H9 (cell line): ENCODE results near the gene NAALADL1. TPM values are rescaled to one million over a fixed set of nuclear protein-coding genes. Genes with fewer than 3 reads are reported as not detected.

Experiments
- DNase-seq: peaks from one replicate; pipeline ENCODE4 v3.0.0-alpha.2; 2017
- H2AFZ ChIP-seq: one replicate; pipeline ENCODE4 v1.6.1; 2013; ENCODE audit warnings: mild to moderate bottlenecking, low read length, control low read depth, moderate library complexity
- H2AK5ac ChIP-seq: 2 replicates; pipeline ENCODE4 v1.6.1; 2013; ENCODE audit warnings: low read length, control low read depth, mixed read lengths; ENCODE audit not compliant: insufficient read length
- H2BK120ac ChIP-seq: one replicate; pipeline ENCODE4 v1.6.1; 2013; ENCODE audit warnings: low read depth, mild to moderate bottlenecking, low read length, control low read depth, inconsistent platforms; ENCODE audit not compliant: poor library complexity, severe bottlenecking
- H2BK12ac ChIP-seq: 2 replicates; pipeline ENCODE4 v1.6.1; 2013; ENCODE audit warnings: low read length, control low read depth, mixed read lengths, low read depth; ENCODE audit not compliant: insufficient read length
- H2BK15ac ChIP-seq: 2 replicates; pipeline ENCODE4 v1.6.1; 2013; ENCODE audit warnings: low read depth, low read length, control low read depth
- H2BK20ac ChIP-seq: one replicate; pipeline ENCODE4 v1.6.1; 2013; ENCODE audit warnings: low read depth, mild to moderate bottlenecking, low read length, control low read depth, inconsistent platforms; ENCODE audit not compliant: poor library complexity, severe bottlenecking
- H2BK5ac ChIP-seq: 2 replicates; pipeline ENCODE4 v1.6.1; 2013; ENCODE audit warnings: low read length, control low read depth, mixed read lengths; ENCODE audit not compliant: insufficient read length
- H3K14ac ChIP-seq: 2 replicates; pipeline ENCODE4 v1.6.1; 2013; ENCODE audit warnings: low read length, control low read depth; ENCODE audit not compliant: insufficient read depth
- H3K18ac ChIP-seq: 2 replicates; pipeline ENCODE4 v1.6.1; 2013; ENCODE audit warnings: low read depth, mild to moderate bottlenecking, mixed read lengths, low read length, control low read depth; ENCODE audit not compliant: insufficient read length
- H3K23ac ChIP-seq: 2 replicates; pipeline ENCODE4 v1.6.1; 2013; ENCODE audit warnings: low read length, control low read depth, mixed read lengths, low read depth; ENCODE audit not compliant: insufficient read length
- H3K23me2 ChIP-seq: 2 replicates; pipeline ENCODE4 v1.6.1; 2013; ENCODE audit warnings: low read depth, mild to moderate bottlenecking, mixed read lengths, low read length, control low read depth; ENCODE audit not compliant: insufficient read length, poor library complexity, severe bottlenecking
- H3K27ac ChIP-seq: 2 replicates; pipeline ENCODE4 v1.5.1; 2013; ENCODE audit warnings: low read length, control low read depth, mixed read lengths, low read depth; ENCODE audit not compliant: insufficient read length
- H3K27me3 ChIP-seq: 2 replicates; pipeline ENCODE4 v1.6.1; 2013; ENCODE audit warnings: low read length, control low read depth, inconsistent platforms; ENCODE audit not compliant: insufficient read depth
- H3K4ac ChIP-seq: 2 replicates; pipeline ENCODE4 v1.6.1; 2013; ENCODE audit warnings: low read depth, mild to moderate bottlenecking, control low read depth, inconsistent platforms, low read length, moderate library complexity
- H3K4me1 ChIP-seq: 2 replicates; pipeline ENCODE4 v1.6.1; 2013; ENCODE audit warnings: low read length, control low read depth, inconsistent platforms; ENCODE audit not compliant: insufficient read depth
- H3K4me2 ChIP-seq: 2 replicates; pipeline ENCODE4 v1.6.1; 2013; ENCODE audit warnings: low read length, control low read depth, mixed read lengths; ENCODE audit not compliant: insufficient read length, insufficient read depth
- H3K56ac ChIP-seq: 2 replicates; pipeline ENCODE4 v1.6.1; 2013; ENCODE audit warnings: low read depth, mild to moderate bottlenecking, mixed read lengths, low read length, control low read depth; ENCODE audit not compliant: insufficient read length
- H3K79me1 ChIP-seq: 2 replicates; pipeline ENCODE4 v1.6.1; 2013; ENCODE audit warnings: low read depth, mild to moderate bottlenecking, moderate library complexity, low read length, control low read depth, inconsistent platforms; ENCODE audit not compliant: insufficient read depth, poor library complexity, severe bottlenecking
- H3K79me2 ChIP-seq: 2 replicates; pipeline ENCODE4 v1.6.1; 2013; ENCODE audit warnings: low read length, control low read depth, inconsistent platforms; ENCODE audit not compliant: insufficient read depth
- H3K9ac ChIP-seq: 2 replicates; pipeline ENCODE4 v1.6.1; 2013; ENCODE audit warnings: low read length, control low read depth, mixed read lengths; ENCODE audit not compliant: insufficient read length; ENCODE audit errors: extremely low read depth
- H3K9me3 ChIP-seq: one replicate; pipeline ENCODE4 v1.6.1; 2013; ENCODE audit warnings: low read depth, low read length, inconsistent platforms; ENCODE audit not compliant: control insufficient read depth
- H3T11ph ChIP-seq: one replicate; pipeline ENCODE4 v1.6.1; 2013; ENCODE audit warnings: mild to moderate bottlenecking, low read length, control low read depth, inconsistent platforms
- H4K20me1 ChIP-seq: one replicate; pipeline ENCODE4 v1.6.1; 2013; ENCODE audit not compliant: control insufficient read depth, insufficient read length, insufficient read depth
- H4K5ac ChIP-seq: 2 replicates; pipeline ENCODE4 v1.6.1; 2013; ENCODE audit warnings: low read depth, mild to moderate bottlenecking, mixed read lengths, low read length, control low read depth; ENCODE audit not compliant: insufficient read length
- H4K8ac ChIP-seq: replicated peaks from 2 replicates; pipeline ENCODE4 v1.6.1; 2013; ENCODE audit warnings: low read length, control low read depth, mixed read lengths, low read depth; ENCODE audit not compliant: insufficient read length
- H4K91ac ChIP-seq: 2 replicates; pipeline ENCODE4 v1.6.1; 2013; ENCODE audit warnings: low read depth, mild to moderate bottlenecking, moderate library complexity, mixed read lengths, low read length, control low read depth; ENCODE audit not compliant: insufficient read length
- H3K27ac Mint-ChIP-seq, 3 experiments: 2 replicates in 2 of 3; 3 replicates in 1 of 3; pipeline ENCODE4 v1.8.0; 2020 to 2021; ENCODE audit warnings: mixed read lengths in 3 of 3, mild to moderate bottlenecking in 1 of 3, moderate library complexity in 1 of 3
- H3K27me3 Mint-ChIP-seq: 2 replicates; pipeline ENCODE4 v1.8.0; 2021; ENCODE audit warnings: low read depth, mild to moderate bottlenecking, moderate library complexity, mixed read lengths
- H3K36me3 Mint-ChIP-seq, 3 experiments: 2 replicates in 2 of 3; 3 replicates in 1 of 3; pipeline ENCODE4 v1.8.0; 2020 to 2021; ENCODE audit warnings: low read depth in 3 of 3, mixed read lengths in 3 of 3; ENCODE audit not compliant: insufficient read depth in 1 of 3
- H3K4me1 Mint-ChIP-seq, 2 experiments: 2 replicates each; pipeline ENCODE4 v1.8.0; 2020; ENCODE audit warnings: mixed read lengths in 2 of 2
- H3K4me3 Mint-ChIP-seq, 2 experiments: 2 replicates in 1 of 2; 3 replicates in 1 of 2; pipeline ENCODE4 v1.8.0; 2020 to 2021; ENCODE audit warnings: mild to moderate bottlenecking in 2 of 2, mixed read lengths in 2 of 2, moderate library complexity in 1 of 2
- H3K9me3 Mint-ChIP-seq, 2 experiments: 2 replicates in 1 of 2; 3 replicates in 1 of 2; pipeline ENCODE4 v1.8.0; 2020; ENCODE audit warnings: mild to moderate bottlenecking in 2 of 2, mixed read lengths in 2 of 2, moderate library complexity in 1 of 2
- CTCF ChIP-seq: fragments of 200-600 bp; sonication (generic); conservative IDR thresholded peaks from 3 replicates; pipeline ENCODE4 v1.8.0; 2021; ENCODE audit warnings: antibody characterized with exemption, mild to moderate bottlenecking
- WGBS: extraction: QIAGEN DNeasy Blood & Tissue Kit; methylation state at CpG from one replicate; pipeline ENCODE4 v1.1.7; 2013; ENCODE audit warnings: missing lambda C conversion rate, low lambda C conversion rate, mixed read lengths; ENCODE audit not compliant: insufficient read length; ENCODE audit errors: extremely low coverage; 5-methylcytosine and 5-hydroxymethylcytosine counted together
- total RNA-seq: library from RNA; stranded (reverse); gene quantifications from 2 replicates; pipeline ENCODE4 v1.2.1, GENCODE V29; 2021

NAALADL1 gene
- total RNA-seq, 1 experiment from 2014 or later = 1.0 TPM

GRCh38 chr11:65102142-65103095 lies 44.1 kb upstream of the NAALADL1 start:
- H2AK5ac ChIP-seq = no peak overlapping the region
- H3K79me1 ChIP-seq = no peaks in the 10 kb centered on the region
- no peak overlapping the region for H3K18ac ChIP-seq
- no peak for DNase-seq
- no peak overlapping the region for H3K4me2 ChIP-seq
- no peaks in the 10 kb centered on the region for H3K27me3 ChIP-seq
- no peak overlapping the region for H3K27ac ChIP-seq
- H3K9me3 ChIP-seq = no peaks in the 10 kb centered on the region
- H3K9ac ChIP-seq = no peak overlapping the region
- H4K91ac ChIP-seq = no peak overlapping the region
- H4K20me1 ChIP-seq = no peaks in the 10 kb centered on the region
- no peaks in the 10 kb centered on the region for H3K4me1 Mint-ChIP-seq
- H3T11ph ChIP-seq = no peak overlapping the region
- H4K8ac ChIP-seq = no peak overlapping the region
- H2BK15ac ChIP-seq = no peak overlapping the region
- no CpG with 5 or more reads among the region's 8 CpGs for WGBS
- no peak overlapping the region for H2BK20ac ChIP-seq
- H3K23me2 ChIP-seq = no peaks in the 10 kb centered on the region
- H3K36me3 Mint-ChIP-seq = peaks cover 4 to 16% (median 16%) of the 10 kb centered on the region in 3 experiments; a peak in 5 of 7 replicates
- no peak overlapping the region for H3K14ac ChIP-seq
- no peak for TF ChIP-seq CTCF
- H3K79me2 ChIP-seq = 0 out of 2 replicates have a peak, but pooled peaks cover 3% of the 10 kb centered on the region
- H2BK5ac ChIP-seq = no peak overlapping the region
- no peaks in the 10 kb centered on the region for H3K4me1 ChIP-seq
- H3K4me3 Mint-ChIP-seq = no peak overlapping the region
- H3K4ac ChIP-seq = no peak overlapping the region
- H3K9me3 Mint-ChIP-seq = no peaks in the 10 kb centered on the region
- H2BK12ac ChIP-seq = no peak overlapping the region
- no peaks in the 10 kb centered on the region for H3K27me3 Mint-ChIP-seq
- H3K27ac Mint-ChIP-seq = no peak overlapping the region
- H3K56ac ChIP-seq = no peak overlapping the region
- H4K5ac ChIP-seq = no peak overlapping the region
- no peak overlapping the region for H2BK120ac ChIP-seq
- no peak overlapping the region for H2AFZ ChIP-seq
- no peak overlapping the region for H3K23ac ChIP-seq
